Adrenal gland (tissue), 12 donors: ENCODE results near the gene PDIA3. TPM values are rescaled to one million over a fixed set of nuclear protein-coding genes. Genes with fewer than 3 reads are reported as not detected.
"Not testable (repeated sequence)": the region's sequence is repeated elsewhere in the genome, so short reads cannot be mapped to it uniquely, and the experiment has no call there.

ENCODE experiments used
- DNase-seq, 7 donors: peaks; one replicate each; pipeline ENCODE4 v3.0.0-alpha.2; 2019 to 2020
- H3K27ac ChIP-seq, 5 donors: fragments of 200-600 bp; sonication (generic) in 4 of 5; 1 replicate in 3 of 5; 2 replicates in 2 of 5; pipeline versions ENCODE4 v1.5.1 to v1.8.0; 2016 to 2020; ENCODE audit warnings: mild to moderate bottlenecking in 1 of 5
- H3K27me3 ChIP-seq: fragments of 200-600 bp; 2 replicates; pipeline ENCODE4 v1.8.0; 2021
- H3K36me3 ChIP-seq, 2 donors: fragments of 200-600 bp; replicated peaks in 1 of 2; 1 replicate in 1 of 2; 2 replicates in 1 of 2; pipeline versions ENCODE4 v1.5.1 to v1.8.0; 2018 to 2022
- H3K4me1 ChIP-seq, 2 donors: fragments of 200-600 bp; replicated peaks in 1 of 2; 1 replicate in 1 of 2; 2 replicates in 1 of 2; pipeline versions ENCODE4 v1.5.1 to v1.8.0; 2018 to 2021
- H3K4me3 ChIP-seq, 4 donors: fragments of 200-600 bp; sonication (generic) in 3 of 4; one replicate each; pipeline ENCODE4 v1.5.1; 2016 to 2018
- H3K9me3 ChIP-seq, 3 donors: fragments of 200-600 bp; sonication (generic) in 1 of 3; replicated peaks in 1 of 3; 1 replicate in 2 of 3; 2 replicates in 1 of 3; pipeline versions ENCODE4 v1.5.1 to v1.8.0; 2016 to 2021
- CTCF ChIP-seq, 6 experiments: fragments of 450-650 bp in 4 of 6; fragments of 200-600 bp in 2 of 6; sonication (generic) in 1 of 6; IDR thresholded peaks; 1 replicate in 5 of 6; 2 replicates in 1 of 6; pipeline versions ENCODE4 v1.5.1 to v1.8.0; 2016 to 2021; ENCODE audit warnings: antibody characterized with exemption in 6 of 6, mild to moderate bottlenecking in 2 of 6, moderate library complexity in 1 of 6
- POLR2A ChIP-seq, 2 donors: fragments of 450-650 bp; IDR thresholded peaks; one replicate each; pipeline ENCODE4 v1.6.1; 2017; ENCODE audit warnings: antibody characterized with exemption in 2 of 2, mild to moderate bottlenecking in 2 of 2, moderate library complexity in 1 of 2
- WGBS, 4 donors: extraction: QIAGEN DNeasy Blood & Tissue Kit in 2 of 4; methylation state at CpG; one replicate each; pipeline versions ENCODE4 v1.1.5 to v1.1.7; 2013 to 2017; 5-methylcytosine and 5-hydroxymethylcytosine counted together
- intact Hi-C, 2 donors: fragments of 100-400 bp; cut with DNase I; formaldehyde crosslinking; loops; one replicate each; pipeline versions ENCODE4 v1.14.1 to v1.15.0; 2022 to 2023
- polyA plus RNA-seq, 3 donors: library from polyadenylated mRNA; stranded (reverse); fragments of 200-250 nt in 2 of 3; fragments of 350-450 nt in 1 of 3; fragmentation: Illumina TruSeq in 1 of 3; extraction: RNeasy Lipid Tissue Mini Kit (QIAGEN cat#74804) in 1 of 3; gene quantifications; one replicate each; pipeline ENCODE4 v1.2.3, GENCODE V29; 2013 to 2014
- total RNA-seq, 9 donors: library from RNA; depleted of rRNA in 4 of 9; stranded (reverse); fragments of >200 nt in 4 of 9; fragments of 120-200 nt in 1 of 9; fragmentation: NEBNext Ultra II Directional in 1 of 9; extraction: Animal tissue kit (Norgen Biotek cat#: 25700) in 1 of 9; gene quantifications; one replicate each; pipeline versions ENCODE4 v1.1.0 to v1.2.4, GENCODE V29; 2013 to 2023
- donor health status: healthy with polysubstance abuse.
- donor health status: Bipolar disorder and iron deficiency.
- donor health status: DM: yes; HTN: yes; CAD: no.
- donor health status: DM: no; HTN: no; CAD: no.
- donor health status: DM: no; HTN: no; CAD: no.
- donor health status: DM: yes; HTN: yes; CAD: no.

Gene PDIA3
- total and polyA plus RNA-seq, 12 donors, result 92.7 to 727 (median 201) TPM

GRCh38 chr15:43702701-43703424, 43.4 kb upstream of the PDIA3 start:
- no peaks in the 10 kb centered on the region for H3K9me3 ChIP-seq
- DNase-seq, result no peak
- H3K4me1 ChIP-seq, result no peaks in the 10 kb centered on the region
- 50 to 65% (median 57%) methylated on average over 8 of the region's 8 CpGs for WGBS, 4 donors
- TF ChIP-seq POLR2A (IDR thresholded peaks at IDR 0.05) (no peak), CTCF (IDR thresholded peaks at IDR 0.05) (no peak)
- intact Hi-C loops, result no loop called here
- no peaks in the 10 kb centered on the region for H3K36me3 ChIP-seq
- H3K27me3 ChIP-seq, result no peaks in the 10 kb centered on the region
- no peak overlapping the region for H3K27ac ChIP-seq
- H3K4me3 ChIP-seq, result no peak overlapping the region

- H3K36me3 ChIP-seq, H3K9me3 ChIP-seq, H3K4me1 ChIP-seq, intact Hi-C loops, H3K27ac ChIP-seq, H3K4me3 ChIP-seq, DNase-seq, H3K27me3 ChIP-seq: not testable (repeated sequence)
- WGBS, 4 donors, result 75 to 85% methylated on average over 1 of the region's 12 CpGs; no CpG with 5 or more reads in 2 of the 4 donors
These were observed 35.7 kb upstream of the PDIA3 start for GRCh38 chr15:43710431-43711131.

- intact Hi-C loops, result no loop called here
- Histone ChIP-seq H3K4me1 (no peaks in the 10 kb centered on the region), H3K36me3 (no peaks in the 10 kb centered on the region), H3K9me3 (no peaks in the 10 kb centered on the region), H3K4me3 (no peak overlapping the region), H3K27ac (no peak overlapping the region), H3K27me3 (no peaks in the 10 kb centered on the region)
- DNase-seq, result no peak
- no peak for TF ChIP-seq CTCF (IDR thresholded peaks at IDR 0.05)
- TF ChIP-seq POLR2A (IDR thresholded peaks at IDR 0.05), result no peak
- WGBS, 4 donors, result 69 to 73% (median 72%) methylated on average over 4 of the region's 4 CpGs
These were observed 23.1 kb upstream of the PDIA3 start for GRCh38 chr15:43723151-43723550.

- H3K36me3 ChIP-seq, H3K4me3 ChIP-seq, DNase-seq, H3K4me1 ChIP-seq, H3K27me3 ChIP-seq, H3K27ac ChIP-seq, H3K9me3 ChIP-seq, intact Hi-C loops: not testable (repeated sequence)
- 75 to 100% (median 95%) methylated on average over 1 of the region's 1 CpG for WGBS, 4 donors
These were observed 19.9 kb upstream of the PDIA3 start for GRCh38 chr15:43726306-43726705.

- H3K4me1 ChIP-seq, H3K27me3 ChIP-seq, H3K27ac ChIP-seq, H3K9me3 ChIP-seq, H3K4me3 ChIP-seq, DNase-seq, H3K36me3 ChIP-seq, intact Hi-C loops: not testable (repeated sequence)
- WGBS, 4 donors, result 20 to 69% (median 62%) methylated on average over 1 of the region's 1 CpG; no CpG with 5 or more reads in 1 of the 4 donors
These were observed 18.0 kb upstream of the PDIA3 start for GRCh38 chr15:43728053-43728725.
